A204.1 (cell line): Measurements from ENCODE around the gene CFAP298.

Experiments
- FAIRE-seq: peaks from 2 replicates; lab custom pipeline; 2012; peaks lifted over from hg19 to GRCh38; lab: Jason Lieb, UNC

The CFAP298 gene

GRCh38 chr21:32599091-32599490 lies 13.1 kb downstream of the CFAP298 start:
- FAIRE-seq, result no peak

- no peak for FAIRE-seq
These were observed 15.0 kb downstream of the CFAP298 start for GRCh38 chr21:32597205-32597604.

DNA sequence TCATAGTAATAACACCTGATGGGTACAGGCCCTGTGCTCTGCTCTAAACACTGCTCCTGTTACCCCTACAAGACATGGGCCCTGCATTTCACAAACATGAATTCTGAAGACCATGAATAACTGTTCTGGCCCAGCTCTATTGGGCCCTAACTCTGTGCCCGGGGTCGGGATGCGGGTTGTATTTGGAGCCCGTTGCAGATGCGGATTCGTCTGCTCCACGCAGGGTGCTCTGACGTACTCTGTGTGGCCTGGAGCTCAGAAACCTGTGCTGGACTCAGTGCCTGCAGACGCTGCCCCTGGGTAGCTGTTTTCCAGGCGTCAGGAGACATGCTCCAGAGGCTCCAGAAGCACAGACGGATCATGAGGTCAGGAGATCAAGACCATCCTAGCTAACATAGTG lies 16.7 kb downstream of the CFAP298 start:
- FAIRE-seq, result no peak

DNA sequence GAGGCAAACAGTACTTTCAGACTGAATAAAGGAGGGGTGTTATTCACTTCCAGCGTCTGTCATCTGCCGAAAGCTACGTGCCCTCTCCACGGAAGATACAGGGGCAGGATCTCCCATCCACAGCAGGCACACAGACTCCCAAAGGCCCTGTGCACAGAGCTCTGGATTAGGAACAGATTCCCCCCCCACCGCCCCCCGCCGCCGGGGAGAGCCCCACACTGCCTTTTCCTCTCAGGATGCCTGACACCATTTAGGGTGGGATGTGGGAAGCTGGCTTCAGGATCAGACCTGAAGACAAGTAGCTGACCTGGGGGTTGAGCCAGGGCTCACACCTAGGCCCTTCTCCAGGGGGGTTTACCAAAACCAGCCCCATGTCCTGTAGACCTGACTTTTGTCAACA lies 18.5 kb downstream of the CFAP298 start:
- no peak for FAIRE-seq

GRCh38 chr21:32592929-32593502 lies 19.2 kb downstream of the CFAP298 start:
- FAIRE-seq, result no peak

GRCh38 chr21:32590130-32590529 lies 22.0 kb downstream of the CFAP298 start:
- FAIRE-seq, result no peak

- no peak for FAIRE-seq
These were observed 24.5 kb downstream of the CFAP298 start for GRCh38 chr21:32587651-32588050.

DNA sequence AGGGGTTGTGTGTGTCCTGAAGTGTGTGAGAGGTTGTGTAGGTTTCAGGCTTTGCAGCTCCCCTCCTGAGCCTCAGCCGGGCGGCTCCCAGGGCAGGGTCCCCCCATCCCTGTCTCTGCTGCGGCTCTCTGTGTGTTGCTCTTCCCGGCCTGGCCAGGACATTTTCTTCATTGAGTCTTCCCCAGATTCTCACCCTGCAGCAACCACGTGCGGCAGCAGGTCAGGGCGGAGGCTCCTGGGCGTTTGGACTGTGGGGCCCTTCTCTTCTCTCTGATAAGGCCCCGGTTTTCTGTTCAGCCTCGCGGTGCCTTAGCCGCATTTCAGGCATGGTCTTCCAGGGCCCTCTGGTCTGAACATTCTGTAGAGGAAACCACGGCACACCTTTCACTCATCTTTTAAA lies 25.1 kb downstream of the CFAP298 start:
- FAIRE-seq, result no peak

DNA sequence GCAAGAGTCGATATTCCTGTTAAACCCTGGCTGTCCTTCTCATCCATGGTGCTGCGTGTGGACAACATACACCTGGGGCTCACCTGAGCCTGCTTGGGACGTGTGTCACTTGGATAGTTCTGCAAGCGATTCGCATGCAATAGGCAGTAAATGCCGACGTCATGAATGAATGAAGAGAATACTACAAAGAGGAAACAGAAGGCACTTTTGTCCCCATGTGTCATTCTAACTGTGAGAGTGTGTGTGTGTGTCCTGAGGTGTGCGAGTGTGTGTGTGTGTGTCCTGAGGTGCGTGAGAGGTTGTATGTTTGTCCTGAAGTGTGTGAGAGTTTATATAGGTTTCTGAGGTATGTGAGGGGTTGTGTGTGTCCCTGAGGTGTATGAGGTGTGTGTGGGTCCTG lies 26.2 kb downstream of the CFAP298 start:
- FAIRE-seq, result no peak

DNA sequence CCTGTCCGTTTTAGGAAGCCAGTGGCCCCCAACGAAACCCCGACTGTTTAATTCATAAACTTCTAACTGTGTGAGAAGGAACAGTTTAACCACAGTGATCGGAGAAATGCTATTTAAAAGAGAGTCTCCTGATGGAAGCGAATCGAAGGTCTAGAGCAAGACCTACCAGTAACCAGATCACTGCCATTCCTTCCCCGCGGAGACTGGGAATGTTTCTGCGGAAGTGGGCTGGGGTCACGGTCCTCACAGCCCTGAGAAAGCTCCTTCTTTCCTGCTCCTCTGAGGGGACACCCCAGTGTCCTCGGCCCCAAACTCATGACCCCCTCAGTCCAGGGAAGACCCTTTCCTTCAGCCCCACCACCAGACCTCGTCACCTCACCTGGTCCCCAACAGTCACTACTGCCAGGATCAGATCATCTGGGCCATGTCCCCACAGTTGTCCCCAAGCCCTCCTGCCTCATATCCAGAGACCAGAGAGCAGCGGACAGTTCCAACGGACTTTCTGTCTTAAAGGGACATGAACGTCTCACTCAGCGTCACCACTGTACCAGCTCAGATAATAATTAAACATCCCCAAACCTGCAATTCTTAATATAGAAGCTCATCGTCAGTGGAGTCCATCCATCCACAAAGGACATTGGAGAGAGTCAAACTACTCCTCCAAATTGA lies 27.0 kb downstream of the CFAP298 start, which contains the start of gene TCP10L:
TSS of gene TCP10L (minus strand) at position 482 of the 669 bp plus-strand sequence. CDS start 1,219 bp downstream, outside the sequence.
- FAIRE-seq, result no peak

DNA sequence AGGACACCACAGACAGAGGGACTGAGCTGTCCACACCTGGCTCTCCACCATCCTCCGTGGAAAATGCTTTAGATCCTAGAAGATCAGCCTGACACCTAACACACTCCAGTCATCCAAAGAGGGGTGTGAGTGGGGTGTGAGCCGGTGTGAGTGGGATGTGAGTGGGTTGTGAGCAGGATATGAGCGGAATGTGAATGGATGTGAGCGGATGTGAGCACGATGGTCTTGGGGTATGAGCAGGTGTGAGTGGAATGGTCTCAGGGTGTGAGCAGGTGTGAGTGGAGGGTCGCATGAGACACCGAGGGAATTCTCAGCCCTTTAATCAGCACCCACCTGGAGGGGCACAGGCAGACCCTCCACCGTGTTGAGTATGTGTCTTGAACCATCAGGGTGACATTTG lies 27.7 kb downstream of the CFAP298 start:
- no peak for FAIRE-seq

GRCh38 chr21:32581732-32582131 lies 30.4 kb downstream of the CFAP298 start:
- no peak for FAIRE-seq

DNA sequence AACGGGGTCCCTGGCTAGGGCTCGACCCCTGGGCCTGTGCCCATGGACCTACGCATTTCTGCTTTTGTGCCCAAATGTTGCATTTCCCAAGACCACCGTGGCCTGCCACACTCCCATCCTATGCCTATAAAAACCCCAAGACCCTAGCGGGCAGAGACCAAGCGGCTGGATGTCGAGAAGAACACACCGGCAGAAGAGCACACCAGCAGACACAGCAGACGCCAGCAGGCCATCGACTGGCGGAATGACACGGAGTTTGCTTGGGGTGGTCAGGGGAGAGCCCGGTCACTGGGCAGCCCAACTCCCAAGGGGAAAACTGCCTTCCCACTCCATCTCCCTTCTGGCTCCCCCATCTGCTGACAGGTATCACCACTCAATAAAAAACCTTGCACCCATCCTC lies 31.2 kb downstream of the CFAP298 start:
- FAIRE-seq, result no peak

GRCh38 chr21:32578107-32578691 lies 34.0 kb downstream of the CFAP298 start:
- no peak for FAIRE-seq

- FAIRE-seq, result no peak
These were observed 36.2 kb downstream of the CFAP298 start for GRCh38 chr21:32576011-32576410.

DNA sequence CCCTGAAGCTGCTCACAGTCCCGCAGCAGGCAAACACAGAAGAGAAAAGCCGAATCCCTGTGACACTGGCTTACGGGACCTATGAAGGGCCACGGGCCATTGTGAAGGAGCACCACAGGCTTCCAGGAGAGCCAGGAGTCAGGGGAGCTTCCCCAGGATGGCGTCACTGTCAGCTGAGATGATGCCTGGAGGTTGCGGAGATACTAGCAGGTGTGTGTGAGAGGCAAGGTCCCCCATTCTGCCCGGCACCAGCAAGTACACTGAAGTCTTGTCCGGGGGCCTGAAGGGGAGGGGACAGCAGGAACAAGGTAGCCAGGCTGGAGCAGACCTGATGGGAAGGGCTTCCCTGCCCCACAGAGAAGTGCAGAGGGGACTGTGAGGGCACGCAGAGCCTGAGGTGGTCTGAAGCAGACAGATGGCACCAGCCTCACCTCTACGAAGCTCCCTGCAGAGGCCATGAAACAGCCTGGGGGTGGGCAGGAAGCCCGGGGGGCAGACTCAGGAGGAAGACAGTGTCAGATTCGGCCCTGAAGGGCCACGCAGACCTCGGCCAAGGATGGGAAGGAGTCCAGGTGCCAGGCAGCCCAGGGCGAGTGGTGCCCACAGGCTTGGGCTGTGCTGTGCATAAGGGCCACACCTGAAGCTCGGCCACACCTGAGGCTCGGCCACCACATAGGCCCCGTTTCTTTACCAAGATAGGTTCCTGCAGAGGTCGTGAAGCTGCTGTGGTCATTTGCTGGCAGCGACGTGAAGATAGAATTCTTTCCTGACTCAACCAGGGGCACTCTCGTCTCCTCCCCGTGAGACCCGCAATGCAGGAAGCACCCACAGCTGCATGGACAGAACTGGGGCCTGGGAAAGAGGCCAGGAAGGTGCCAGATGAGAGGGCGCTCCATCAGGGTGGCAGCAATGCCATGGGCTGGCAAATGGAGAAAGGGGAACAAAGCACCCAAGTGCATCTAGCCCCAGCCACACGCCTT lies 36.9 kb downstream of the CFAP298 start:
- FAIRE-seq, result no peak

DNA sequence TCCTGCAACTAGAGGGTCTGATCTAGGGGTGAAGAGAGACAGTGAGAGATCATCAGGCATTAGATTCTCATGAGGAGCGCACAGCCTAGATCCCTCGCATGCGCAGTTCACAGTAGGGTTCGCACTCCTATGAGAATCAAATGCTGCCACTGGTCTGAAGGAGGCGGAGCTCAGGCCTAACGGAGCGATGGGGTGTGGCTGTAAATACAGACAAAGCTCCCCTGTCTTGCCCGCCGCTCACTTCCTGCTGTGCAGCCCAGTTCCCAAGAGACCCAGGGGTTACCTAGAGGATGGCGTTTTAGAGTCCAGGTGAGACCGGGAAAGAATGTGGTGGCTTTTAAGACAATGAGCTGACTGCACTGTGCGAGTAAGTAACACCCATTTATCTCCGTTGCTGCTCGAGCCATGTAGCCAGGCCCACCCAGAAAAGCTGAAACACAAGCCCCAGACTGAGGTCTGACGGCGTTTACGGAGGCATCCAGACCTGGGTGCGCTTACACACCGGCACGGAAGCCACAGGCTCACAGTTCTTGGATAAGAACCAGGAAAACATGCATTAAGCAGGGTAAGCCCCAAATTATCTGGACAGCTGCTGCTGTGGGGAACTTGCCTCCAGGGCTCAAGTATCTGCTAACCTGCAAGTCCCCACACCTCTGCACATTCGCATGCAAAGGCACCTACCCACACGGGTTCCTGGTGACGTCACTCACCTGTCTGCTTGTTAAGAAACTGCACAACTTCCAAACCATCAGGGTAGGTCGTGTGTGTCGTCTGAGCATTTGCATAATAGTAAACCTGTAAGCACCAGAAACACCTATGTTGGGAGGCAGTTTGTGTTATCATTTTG lies 39.4 kb downstream of the CFAP298 start:
- FAIRE-seq, result no peak

GRCh38 chr21:32570456-32570855 lies 41.7 kb downstream of the CFAP298 start:
- no peak for FAIRE-seq

DNA sequence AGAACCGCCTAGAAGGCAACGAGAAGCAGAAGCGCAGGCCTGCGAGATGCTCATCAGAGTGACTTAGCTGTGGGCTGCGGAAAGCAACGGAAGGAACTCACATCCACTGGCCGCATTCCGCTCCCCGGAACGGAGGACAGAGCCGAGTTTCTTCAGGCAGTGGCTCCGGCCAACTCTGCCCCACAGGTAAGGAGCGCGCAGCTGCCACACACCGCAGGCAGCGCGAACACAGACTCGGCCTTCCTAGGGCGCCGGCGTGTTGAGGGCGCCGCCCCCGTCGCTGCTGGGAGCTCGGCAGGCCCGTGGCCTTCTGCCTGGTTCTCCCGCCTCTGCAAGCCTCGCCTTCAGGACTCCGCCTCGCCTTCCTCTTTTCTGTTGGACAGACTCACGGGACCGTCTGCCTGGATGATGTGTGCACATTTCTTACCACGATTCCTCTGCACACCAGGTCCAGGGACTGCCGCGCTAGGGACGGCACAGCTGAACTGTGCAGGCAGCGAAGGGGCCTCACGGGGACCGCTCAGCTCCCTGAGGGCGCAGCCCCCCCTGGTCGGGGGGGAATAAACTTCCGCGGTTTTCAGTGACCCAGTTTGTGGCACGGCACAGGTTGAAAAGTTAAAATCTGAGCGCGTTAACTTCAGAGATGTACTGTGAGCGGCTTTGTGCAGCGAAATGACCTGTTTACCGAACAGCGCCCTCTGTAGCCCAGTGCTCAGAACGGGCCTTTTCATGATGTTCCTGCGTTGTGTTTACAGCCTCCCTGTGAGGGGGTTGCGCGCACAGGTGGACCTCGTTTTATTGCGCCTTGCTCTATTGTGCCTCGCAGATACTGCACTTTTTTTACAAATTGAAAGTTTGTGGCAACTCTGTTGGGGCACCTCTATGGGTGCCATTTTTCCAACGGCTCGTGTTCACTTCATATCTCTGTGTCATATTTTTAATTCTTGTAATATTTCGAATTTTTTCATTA lies 42.6 kb downstream of the CFAP298 start:
- no peak for FAIRE-seq

- no peak for FAIRE-seq
These were observed 44.6 kb downstream of the CFAP298 start for GRCh38 chr21:32567626-32568025.
